ENCODE data around the gene ACSL1. TPM values are rescaled to one million over a fixed set of nuclear protein-coding genes. Genes with fewer than 3 reads are reported as not detected.

The ACSL1 gene
- total RNA-seq, 2 experiments from 2014 or later: 24.3 to 32.9 TPM

GRCh38 chr4:184851886-184852285, 26.1 kb upstream of the ACSL1 start:
- no TSS peak for BruUV-seq (replicated peaks)
- no peak overlapping the region for H3K27ac ChIP-seq (ENCODE audit: low read depth, low read length, poor library complexity, severe bottlenecking)
- peak overlapping the region; percentile 48 for H3K4me3 ChIP-seq (ENCODE audit: low read depth, low read length, poor library complexity, severe bottlenecking)
- H3K4me1 ChIP-seq (ENCODE audit: insufficient read depth, low read length, poor library complexity, severe bottlenecking): peaks cover 40% of the 10 kb centered on the region
- no peaks in the 10 kb centered on the region for H4K20me1 ChIP-seq (ENCODE audit: insufficient read depth, low read length)
- TF ChIP-seq CTCF (conservative IDR thresholded peaks at IDR 0.05; ENCODE audit: low read length) (no peak), EZH2phosphoT487 (IDR thresholded peaks at IDR 0.05; ENCODE audit: borderline replicate concordance, low read depth, low read length) (no peak)
- no peaks in the 10 kb centered on the region for H3K9me3 ChIP-seq (ENCODE audit: low read length)
- no peaks in the 10 kb centered on the region for H3K9me2 ChIP-seq (ENCODE audit: insufficient read depth, low read length)
- intact Hi-C loops (cut with micrococcal nuclease; ENCODE audit: unreplicated experiment): loop anchor here (1.0 kb wide), 1 partner anchor 26 kb away; no protein-coding TSS in a partner anchor
- H3K36me3 ChIP-seq (ENCODE audit: insufficient read depth, low read length): no peaks in the 10 kb centered on the region
- peak overlapping the region; percentile 62 for H3K4me2 ChIP-seq (ENCODE audit: low read length)
- peak overlapping the region; percentile 85; the same call in 1 of the 2 replicates for H2AFZ ChIP-seq (ENCODE audit: low read length)
- CTCF ChIA-PET (ENCODE audit: unreplicated experiment): no interaction called here
- POLR2A ChIA-PET: interaction anchor here (0.6 to 0.7 kb wide), 3 partner anchors 50 to 980 kb away, joined by 3 read pairs; no protein-coding TSS in a partner anchor
- H3K79me2 ChIP-seq (ENCODE audit: insufficient read depth, low read depth, low read length): no peaks in the 10 kb centered on the region
- DNase-seq (ENCODE audit: low spot score): no peak

- Histone ChIP-seq H3K79me2 (ENCODE audit: insufficient read depth, low read depth, low read length) (no peaks in the 10 kb centered on the region), H3K4me2 (ENCODE audit: low read length) (peak overlapping the region; percentile 62), H3K36me3 (ENCODE audit: insufficient read depth, low read length) (no peaks in the 10 kb centered on the region), H2AFZ (ENCODE audit: low read length) (peak overlapping the region; percentile 85), H4K20me1 (ENCODE audit: insufficient read depth, low read length) (no peaks in the 10 kb centered on the region), H3K9me2 (ENCODE audit: insufficient read depth, low read length) (no peaks in the 10 kb centered on the region), H3K4me3 (ENCODE audit: low read depth, low read length, poor library complexity, severe bottlenecking) (peak overlapping the region; percentile 48), H3K4me1 (ENCODE audit: insufficient read depth, low read length, poor library complexity, severe bottlenecking) (peaks cover 37% of the 10 kb centered on the region), H3K27ac (ENCODE audit: low read depth, low read length, poor library complexity, severe bottlenecking) (no peak overlapping the region), H3K9me3 (ENCODE audit: low read length) (no peaks in the 10 kb centered on the region)
- TF ChIP-seq EZH2phosphoT487 (IDR thresholded peaks at IDR 0.05; ENCODE audit: borderline replicate concordance, low read depth, low read length) (no peak), CTCF (conservative IDR thresholded peaks at IDR 0.05; ENCODE audit: low read length) (no peak)
- no TSS peak for BruUV-seq (replicated peaks)
- peak; percentile 77 for DNase-seq (ENCODE audit: low spot score)
- intact Hi-C loops (cut with micrococcal nuclease; ENCODE audit: unreplicated experiment): loop anchor here (1.0 kb wide), 1 partner anchor 25 kb away; no protein-coding TSS in a partner anchor
- POLR2A ChIA-PET: interaction anchor here (0.7 to 1.8 kb wide), 2 partner anchors 49 to 50 kb away, joined by 3 read pairs; no protein-coding TSS in a partner anchor
- CTCF ChIA-PET (ENCODE audit: unreplicated experiment): no interaction called here
These were observed 25.4 kb upstream of the ACSL1 start for GRCh38 chr4:184851200-184851541.

GRCh38 chr4:184850431-184851199, 24.8 kb upstream of the ACSL1 start:
- BruUV-seq (replicated peaks): no TSS peak
- DNase-seq (ENCODE audit: low spot score): peak; percentile 3
- peak overlapping the region; percentile 85 for H2AFZ ChIP-seq (ENCODE audit: low read length)

More at GRCh38 chr4:184850431-184851199, 24.8 kb upstream of the ACSL1 start:
- Histone ChIP-seq H3K79me2 (ENCODE audit: insufficient read depth, low read depth, low read length) (no peaks in the 10 kb centered on the region), H3K36me3 (ENCODE audit: insufficient read depth, low read length) (no peaks in the 10 kb centered on the region), H3K4me3 (ENCODE audit: low read depth, low read length, poor library complexity, severe bottlenecking) (peak overlapping the region; percentile 48), H3K9me3 (ENCODE audit: low read length) (no peaks in the 10 kb centered on the region), H3K4me2 (ENCODE audit: low read length) (peak overlapping the region; percentile 62), H3K4me1 (ENCODE audit: insufficient read depth, low read length, poor library complexity, severe bottlenecking) (peaks cover 35% of the 10 kb centered on the region), H4K20me1 (ENCODE audit: insufficient read depth, low read length) (no peaks in the 10 kb centered on the region), H3K9me2 (ENCODE audit: insufficient read depth, low read length) (no peaks in the 10 kb centered on the region), H3K27ac (ENCODE audit: low read depth, low read length, poor library complexity, severe bottlenecking) (no peak overlapping the region)
- CTCF ChIA-PET (ENCODE audit: unreplicated experiment): no interaction called here
- intact Hi-C loops (cut with micrococcal nuclease; ENCODE audit: unreplicated experiment): loop anchor here (1.0 kb wide), 1 partner anchor 24 kb away; no protein-coding TSS in a partner anchor
- POLR2A ChIA-PET: interaction anchor here (0.7 to 1.8 kb wide), 2 partner anchors 9 to 49 kb away, joined by 3 read pairs; no protein-coding TSS in a partner anchor
- no peak for TF ChIP-seq EZH2phosphoT487 (IDR thresholded peaks at IDR 0.05; ENCODE audit: borderline replicate concordance, low read depth, low read length)
- no peak for TF ChIP-seq CTCF (conservative IDR thresholded peaks at IDR 0.05; ENCODE audit: low read length)

All from OCI-LY7 (cell line).